ENCODE data around the gene TGOLN2.
"Not testable (repeated sequence)": the region's sequence is repeated elsewhere in the genome, so short reads cannot be mapped to it uniquely, and the experiment has no call there.

TGOLN2 gene

GRCh38 chr2:85327822-85328617, at the start of gene TGOLN2:
Gene TGOLN2 (minus strand): TSS chr2:85327989. CDS start chr2:85327962, 27 bp downstream.
- peak; percentile 27 to 96 (median 88) for DNase-seq

GRCh38 chr2:85377083-85377482, 49.3 kb upstream of the TGOLN2 start:
- DNase-seq, result no peak

GRCh38 chr2:85376291-85377065, 48.7 kb upstream of the TGOLN2 start:
- DNase-seq, result no peak

- no peak for DNase-seq
These were observed 43.3 kb upstream of the TGOLN2 start for GRCh38 chr2:85371045-85371444.

- no peak for DNase-seq
These were observed 41.7 kb upstream of the TGOLN2 start for GRCh38 chr2:85369500-85369899.

GRCh38 chr2:85368921-85369320, 41.1 kb upstream of the TGOLN2 start:
- DNase-seq, result no peak

GRCh38 chr2:85367180-85367579, 39.4 kb upstream of the TGOLN2 start:
- DNase-seq, result no peak

GRCh38 chr2:85362653-85363387, 35.0 kb upstream of the TGOLN2 start:
- DNase-seq, result not testable (repeated sequence)

GRCh38 chr2:85357736-85358135, 29.9 kb upstream of the TGOLN2 start:
- no peak for DNase-seq

GRCh38 chr2:85356186-85356585, 28.4 kb upstream of the TGOLN2 start:
- DNase-seq, result no peak

- DNase-seq, result no peak
These were observed 27.7 kb upstream of the TGOLN2 start for GRCh38 chr2:85355521-85355920.

DNA sequence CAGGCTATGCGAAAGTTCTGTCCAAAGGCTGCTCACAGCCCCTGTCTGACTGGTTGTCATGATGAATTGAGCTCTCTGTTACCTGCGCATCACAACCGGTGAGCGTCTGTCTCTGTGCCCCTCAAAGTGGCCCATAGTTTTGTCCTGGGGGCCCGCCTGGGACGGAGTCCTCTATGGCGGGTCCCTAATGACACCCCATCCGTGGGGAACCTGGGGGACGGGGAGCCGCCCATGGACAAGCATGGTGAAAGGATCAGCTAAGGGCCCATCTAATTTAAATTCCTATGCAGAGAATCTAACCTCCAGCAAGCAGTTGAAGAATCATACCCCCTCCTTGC, 27.3 kb upstream of the TGOLN2 start:
- peak in 1 of 56 donors; percentile 32 for DNase-seq

DNA sequence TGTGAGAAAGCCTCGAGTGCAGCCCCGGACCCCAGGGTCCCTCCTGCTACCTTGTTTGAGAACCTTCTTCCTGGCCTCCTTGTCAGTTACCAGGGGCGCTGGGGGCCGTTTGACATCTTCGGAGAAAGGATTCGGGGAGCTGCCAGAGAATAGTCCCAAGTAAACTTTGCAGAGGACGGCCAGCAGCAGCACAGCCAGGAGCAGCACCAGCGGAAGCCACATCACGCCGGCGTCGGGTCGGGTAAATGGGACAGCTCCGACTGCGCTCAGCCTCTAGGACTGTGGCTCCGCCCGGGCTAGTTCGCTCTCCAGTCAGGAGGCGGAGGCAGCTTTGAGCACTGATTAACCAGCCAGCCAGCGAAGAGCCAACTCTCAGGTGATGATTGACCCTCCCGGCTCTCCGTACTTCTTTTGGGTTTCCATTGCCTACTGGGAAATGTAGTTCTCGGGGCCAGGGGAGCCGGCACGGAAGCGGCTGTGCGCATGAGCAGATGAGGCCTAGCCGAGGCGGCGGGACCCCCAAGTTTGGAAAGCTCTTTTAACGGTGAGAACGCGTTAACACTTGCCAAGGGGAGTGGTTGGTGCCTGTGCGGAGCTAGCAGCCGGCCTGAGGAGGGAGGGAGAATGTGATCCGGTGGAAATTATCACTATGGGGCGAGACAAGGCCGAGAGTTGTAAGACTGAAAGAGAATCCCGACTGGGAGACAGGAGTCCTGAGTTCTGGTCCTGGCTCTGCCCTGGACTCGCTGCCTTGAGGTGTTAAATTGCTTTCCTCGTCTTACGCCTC, 26.7 kb upstream of the TGOLN2 start, which contains the start of the genes ELMOD3 and RETSAT:
Gene ELMOD3, plus strand, starts transcription at position 484 of the 787 bp plus-strand sequence. CDS start 2,430 bp downstream, outside the sequence.
Gene RETSAT, minus strand, starts transcription at position 243 of the 787 bp plus-strand sequence. Its CDS starts 21 bp downstream, at position 222.
- peak; percentile 72 to 97 (median 94) for DNase-seq

DNA sequence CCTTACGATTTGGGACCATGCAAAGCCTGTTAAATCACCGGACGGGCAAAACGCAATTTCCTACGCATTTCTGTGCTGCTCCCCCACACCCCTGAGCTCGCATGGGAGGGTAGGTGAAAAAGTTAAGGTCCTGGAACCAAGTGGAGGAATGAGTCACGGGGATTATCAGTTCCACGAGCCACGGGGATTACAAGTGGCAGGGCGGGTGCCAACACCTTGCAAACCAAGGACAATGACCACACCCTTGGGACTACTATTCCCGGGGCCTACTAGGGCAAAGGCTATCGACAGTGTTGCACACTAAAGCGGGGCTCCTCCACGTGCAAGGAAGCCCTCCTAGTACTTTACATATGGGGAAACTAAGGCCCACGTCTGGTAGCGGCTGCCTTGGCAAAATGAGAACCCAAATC, 26.1 kb upstream of the TGOLN2 start:
- peak in 8 of 56 donors; percentile 16 to 48 (median 32) for DNase-seq

- no peak for DNase-seq
These were observed 19.8 kb upstream of the TGOLN2 start for GRCh38 chr2:85347599-85347998.

DNA sequence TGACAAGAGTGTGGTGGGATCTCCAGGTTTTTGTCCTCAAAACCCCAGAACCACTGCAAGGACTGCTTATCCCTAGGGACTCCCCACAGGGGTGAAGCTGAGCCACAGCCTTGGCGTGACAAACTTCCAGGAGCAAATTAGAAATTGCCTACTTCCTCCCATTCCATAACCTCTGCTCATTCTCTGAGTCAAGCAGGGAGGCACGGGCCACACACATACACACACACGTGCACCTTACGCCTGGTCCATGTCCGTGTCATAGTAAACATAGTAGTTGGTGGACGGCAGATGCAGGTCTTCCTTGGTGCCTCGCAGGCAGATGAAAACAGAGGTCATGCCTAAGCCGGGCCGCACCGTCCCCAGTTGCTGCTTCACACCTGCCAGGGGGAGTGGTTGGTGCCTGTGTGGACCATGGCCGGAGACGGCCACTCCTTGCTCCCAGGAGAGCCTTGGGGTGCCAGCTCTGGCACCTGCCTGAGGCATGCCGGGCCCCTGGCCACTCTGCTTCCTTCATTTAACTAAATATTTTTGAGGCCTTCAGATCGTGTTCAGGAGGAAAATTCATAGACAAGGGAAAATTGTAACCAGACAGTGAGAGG, 16.7 kb upstream of the TGOLN2 start:
- no peak for DNase-seq

DNA sequence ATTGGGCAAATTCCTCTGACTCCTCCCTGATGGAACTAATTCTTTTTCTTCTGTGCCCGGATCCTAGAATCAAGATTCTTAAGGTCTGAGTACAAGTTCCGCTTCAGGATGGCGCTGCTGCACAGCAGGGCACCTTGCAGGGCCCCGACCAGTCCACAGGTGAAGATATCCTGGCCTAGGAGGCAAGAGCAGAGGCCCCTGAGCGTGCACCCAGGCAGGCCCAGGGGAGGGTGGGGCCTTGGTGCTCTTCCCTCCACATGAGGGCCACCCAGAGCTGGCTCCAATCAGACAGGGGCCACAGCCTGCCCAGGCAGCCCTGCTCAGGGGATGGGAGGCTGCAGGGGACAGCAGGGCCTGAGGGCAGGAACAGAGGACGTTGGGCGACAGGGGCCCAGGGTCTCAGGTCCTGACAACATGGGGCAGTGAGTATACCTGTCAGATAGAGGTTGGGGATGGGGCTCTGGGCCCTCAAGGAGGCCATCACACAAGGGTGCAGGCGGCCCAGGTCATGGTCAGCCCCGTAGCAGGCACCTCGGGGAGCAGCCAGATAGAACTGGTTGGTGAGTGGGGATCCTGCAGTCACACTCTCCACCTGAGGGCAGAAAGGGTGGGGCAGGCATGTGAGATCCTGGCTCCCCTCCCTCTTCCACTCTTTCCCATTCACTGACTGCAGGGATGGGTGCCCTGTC, 15.6 kb upstream of the TGOLN2 start:
- DNase-seq, result not testable (repeated sequence)

GRCh38 chr2:85342156-85342555, 14.4 kb upstream of the TGOLN2 start:
- DNase-seq, result no peak

DNA sequence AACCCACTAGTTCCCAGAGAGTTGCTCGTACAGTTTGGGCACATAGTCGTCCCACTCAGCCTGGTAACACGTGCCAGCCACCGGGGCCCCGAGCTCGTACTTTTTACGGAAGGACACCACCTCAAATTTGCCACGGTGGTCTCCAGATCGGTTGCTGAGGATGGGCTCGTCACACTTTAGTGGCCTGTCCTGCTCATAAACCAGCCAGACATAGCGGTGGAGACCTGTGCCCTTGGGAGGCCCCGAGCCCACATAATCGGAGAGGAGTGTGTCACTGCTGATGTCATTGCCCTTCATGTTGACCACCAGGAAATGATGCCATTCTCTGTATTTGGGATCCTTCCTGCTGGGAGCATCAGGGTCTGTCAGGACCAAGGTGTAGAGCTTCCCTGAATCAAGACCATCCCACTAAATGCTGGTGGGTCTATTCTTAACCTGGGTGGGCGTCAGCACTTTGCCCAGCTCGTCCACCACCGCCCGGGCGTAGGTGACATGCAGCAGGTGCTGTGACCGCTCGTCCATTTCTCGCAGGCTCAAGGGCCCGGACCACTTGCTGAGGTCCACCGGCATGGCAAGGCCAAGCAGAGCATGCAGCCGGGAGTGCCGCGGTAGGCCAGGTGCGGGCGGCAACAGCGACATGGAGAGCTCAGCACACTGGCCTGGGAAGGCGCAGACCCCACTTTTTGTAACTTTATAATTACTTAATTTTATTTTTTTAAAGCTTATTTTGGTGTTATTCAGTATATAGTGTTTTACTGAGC, 13.7 kb upstream of the TGOLN2 start:
- DNase-seq, result no peak

Measured in amygdala (tissue), 56 donors.